Spleen (tissue), 7 donors: ENCODE results near the gene KIF21B.

Experiments
- POLR2A ChIP-seq, 3 donors: fragments of 450-650 bp; IDR thresholded peaks; one replicate each; pipeline ENCODE4 v1.5.1; 2017; ENCODE audit warnings: antibody characterized with exemption in 3 of 3, mild to moderate bottlenecking in 1 of 3
- TF ChIP-seq, protein P1 (sequence below), 11 experiments: fragments of 200-600 bp in 7 of 11; fragments of 450-650 bp in 4 of 11; sonication (generic) in 4 of 11; IDR thresholded peaks in 8 of 11; conservative IDR thresholded peaks in 3 of 11; 1 replicate in 7 of 11; 2 replicates in 4 of 11; pipeline versions ENCODE4 v1.4.0 to v1.8.0; 2016 to 2021; ENCODE audit warnings: antibody characterized with exemption in 11 of 11, inconsistent platforms in 4 of 11, mild to moderate bottlenecking in 1 of 11
- donor health status: DM: no; HTN: no; CAD: no; lungs with moderate emphysema.
- donor health status: DM: no; HTN: no; CAD: no.
- donor health status: DM: no; HTN: no; CAD: no.

DNA sequence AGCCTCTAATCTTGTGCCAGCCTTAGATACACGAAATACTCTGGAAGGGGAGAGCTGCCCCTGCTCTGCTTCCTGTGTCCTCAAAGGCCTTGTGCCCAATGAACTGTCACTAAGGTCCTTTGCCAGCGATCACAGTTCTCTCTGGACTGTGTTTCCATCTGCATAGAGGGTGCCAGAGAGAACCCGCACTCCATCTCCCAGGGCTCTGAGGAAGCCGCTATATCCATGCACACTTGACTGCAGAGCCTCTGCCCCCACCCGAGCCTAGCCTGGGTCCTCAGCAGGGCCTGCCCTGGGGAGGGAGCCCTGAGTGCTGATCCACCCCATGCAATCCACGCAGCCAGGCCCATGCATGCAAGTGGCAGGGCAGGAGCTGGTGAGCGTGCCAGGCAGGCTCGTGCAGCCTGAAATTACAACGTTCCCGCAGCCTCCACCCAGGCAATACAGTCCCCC, 30.6 kb upstream of the KIF21B start:
- no peak for TF ChIP-seq POLR2A (IDR thresholded peaks at IDR 0.05)
- TF ChIP-seq, protein P1, sequence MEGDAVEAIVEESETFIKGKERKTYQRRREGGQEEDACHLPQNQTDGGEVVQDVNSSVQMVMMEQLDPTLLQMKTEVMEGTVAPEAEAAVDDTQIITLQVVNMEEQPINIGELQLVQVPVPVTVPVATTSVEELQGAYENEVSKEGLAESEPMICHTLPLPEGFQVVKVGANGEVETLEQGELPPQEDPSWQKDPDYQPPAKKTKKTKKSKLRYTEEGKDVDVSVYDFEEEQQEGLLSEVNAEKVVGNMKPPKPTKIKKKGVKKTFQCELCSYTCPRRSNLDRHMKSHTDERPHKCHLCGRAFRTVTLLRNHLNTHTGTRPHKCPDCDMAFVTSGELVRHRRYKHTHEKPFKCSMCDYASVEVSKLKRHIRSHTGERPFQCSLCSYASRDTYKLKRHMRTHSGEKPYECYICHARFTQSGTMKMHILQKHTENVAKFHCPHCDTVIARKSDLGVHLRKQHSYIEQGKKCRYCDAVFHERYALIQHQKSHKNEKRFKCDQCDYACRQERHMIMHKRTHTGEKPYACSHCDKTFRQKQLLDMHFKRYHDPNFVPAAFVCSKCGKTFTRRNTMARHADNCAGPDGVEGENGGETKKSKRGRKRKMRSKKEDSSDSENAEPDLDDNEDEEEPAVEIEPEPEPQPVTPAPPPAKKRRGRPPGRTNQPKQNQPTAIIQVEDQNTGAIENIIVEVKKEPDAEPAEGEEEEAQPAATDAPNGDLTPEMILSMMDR (IDR thresholded peaks at IDR 0.05 in 8 of 11, conservative IDR thresholded peaks at IDR 0.05 in 3 of 11) = no peak
